GM12891 (cell line): Measurements from ENCODE around the gene PDXP.

Experiments
- POLR2A ChIP-seq: IDR thresholded peaks from 2 replicates; pipeline ENCODE4 v1.6.1; 2011; ENCODE audit warnings: low read depth, low read length, control low read depth
- POLR2AphosphoS5 ChIP-seq: IDR thresholded peaks from 2 replicates; pipeline ENCODE4 v1.6.1; 2011; ENCODE audit warnings: low read depth, low read length, control low read depth
- SPI1 ChIP-seq: IDR thresholded peaks from 2 replicates; pipeline ENCODE4 v1.6.1; 2011; ENCODE audit warnings: low read depth, low read length, control low read depth
- TAF1 ChIP-seq: IDR thresholded peaks from 2 replicates; pipeline ENCODE4 v1.6.1; 2011; ENCODE audit warnings: low read depth, low read length, control low read depth

DNA sequence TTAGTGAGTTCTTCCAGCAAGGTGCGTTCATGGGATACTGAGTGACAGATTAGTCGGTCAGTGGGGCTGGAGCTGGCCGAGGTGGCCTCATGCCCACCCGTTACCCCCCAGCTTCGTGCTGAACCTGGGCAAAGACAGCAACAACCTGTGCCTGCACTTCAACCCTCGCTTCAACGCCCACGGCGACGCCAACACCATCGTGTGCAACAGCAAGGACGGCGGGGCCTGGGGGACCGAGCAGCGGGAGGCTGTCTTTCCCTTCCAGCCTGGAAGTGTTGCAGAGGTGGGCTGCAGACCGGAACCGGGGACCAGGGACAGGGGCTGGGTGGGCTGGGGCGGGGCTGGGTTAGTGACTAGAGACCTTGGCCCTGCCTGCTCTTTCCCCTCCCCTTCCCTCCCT is 19.8 kb downstream of the PDXP start:
- no peak for TF ChIP-seq POLR2A
- no peak for TF ChIP-seq TAF1
- no peak for TF ChIP-seq POLR2AphosphoS5
- TF ChIP-seq SPI1, result no peak
